Fibroblast of lung (primary cell): ENCODE data around the gene CRACR2A. TPM values are rescaled to one million over a fixed set of nuclear protein-coding genes. Genes with fewer than 3 reads are reported as not detected.

Source experiments
- DNase-seq, 2 donors: peaks; one replicate each; pipeline versions ENCODE4 v3.0.0 to v3.0.0-alpha.2; 2010; ENCODE audit warnings: low read depth in 2 of 2
- H2AFZ ChIP-seq: 2 replicates; pipeline ENCODE4 v1.5.1; 2012; ENCODE audit warnings: low read length, control low read depth, inconsistent platforms
- H3K27ac ChIP-seq: 2 replicates; pipeline ENCODE4 v1.5.1; 2011; ENCODE audit warnings: low read length, control low read depth; ENCODE audit not compliant: insufficient read depth
- H3K27me3 ChIP-seq: 2 replicates; pipeline ENCODE4 v1.5.1; 2011; ENCODE audit warnings: mild to moderate bottlenecking, low read length; ENCODE audit not compliant: control insufficient read depth, insufficient read depth
- H3K36me3 ChIP-seq: 2 replicates; pipeline ENCODE4 v1.5.1; 2011; ENCODE audit warnings: low read length; ENCODE audit not compliant: control insufficient read depth, insufficient read depth
- H3K4me1 ChIP-seq: 2 replicates; pipeline ENCODE4 v1.5.1; 2011; ENCODE audit warnings: low read length; ENCODE audit not compliant: control insufficient read depth, insufficient read depth; ENCODE audit errors: extremely low read depth
- H3K4me2 ChIP-seq: 2 replicates; pipeline ENCODE4 v1.5.1; 2011; ENCODE audit warnings: low read length, control low read depth; ENCODE audit not compliant: insufficient read depth; ENCODE audit errors: extremely low read depth
- H3K4me3 ChIP-seq, 4 experiments: fragments of 200-600 bp in 1 of 4; sonication (generic) in 1 of 4; replicated peaks in 1 of 4; 2 replicates each; pipeline ENCODE4 v1.5.1; 2011 to 2016; ENCODE audit warnings: low read length in 4 of 4, low read depth in 3 of 4, mild to moderate bottlenecking in 3 of 4, control low read depth in 2 of 4, inconsistent platforms in 1 of 4, mixed read lengths in 1 of 4; ENCODE audit not compliant: insufficient read depth in 1 of 4; ENCODE audit errors: control extremely low read depth in 1 of 4
- H3K79me2 ChIP-seq: 2 replicates; pipeline ENCODE4 v1.5.1; 2012; ENCODE audit warnings: mild to moderate bottlenecking, low read length, inconsistent platforms; ENCODE audit not compliant: control insufficient read depth, insufficient read depth
- H3K9ac ChIP-seq: 2 replicates; pipeline ENCODE4 v1.5.1; 2011; ENCODE audit warnings: mild to moderate bottlenecking, low read length, control low read depth; ENCODE audit not compliant: insufficient read depth
- H3K9me3 ChIP-seq: 2 replicates; pipeline ENCODE4 v1.5.1; 2012; ENCODE audit warnings: low read depth, low read length; ENCODE audit not compliant: control insufficient read depth, insufficient read depth
- H4K20me1 ChIP-seq: 2 replicates; pipeline ENCODE4 v1.5.1; 2011; ENCODE audit warnings: low read length; ENCODE audit not compliant: control insufficient read depth, insufficient read depth; ENCODE audit errors: extremely low read depth
- CTCF ChIP-seq, 2 donors: IDR thresholded peaks in 1 of 2; conservative IDR thresholded peaks in 1 of 2; 1 replicate in 1 of 2; 2 replicates in 1 of 2; pipeline ENCODE4 v1.5.1; 2011 to 2012; ENCODE audit warnings: low read length in 2 of 2, control low read depth in 1 of 2, inconsistent platforms in 1 of 2, low read depth in 1 of 2, mild to moderate bottlenecking in 1 of 2
- EZH2 ChIP-seq: IDR thresholded peaks from 2 replicates; pipeline ENCODE4 v1.5.1; 2012; ENCODE audit warnings: low read length, control low read depth, mild to moderate bottlenecking; ENCODE audit errors: missing control alignments
- polyA plus RNA-seq, 2 donors: library from polyadenylated mRNA; depleted of rRNA in 1 of 2; stranded (reverse) in 1 of 2; unstranded in 1 of 2; fragments of >200 nt; gene quantifications; 2 replicates each; pipeline ENCODE4 v1.2.1, GENCODE V29; 2011 to 2012; ENCODE audit warnings: missing spikeins in 1 of 2
- total RNA-seq: library from RNA; depleted of rRNA; stranded (reverse); fragments of >200 nt; gene quantifications from 2 replicates; pipeline ENCODE4 v1.2.1, GENCODE V29; 2014

CRACR2A gene
- total and polyA plus RNA-seq, 2 donors (not counting 1 experiment from before 2014, with no cell fraction given): 5.8 to 5.9 TPM

- TF ChIP-seq CTCF (conservative IDR thresholded peaks at IDR 0.05 in 1 of 2, IDR thresholded peaks at IDR 0.05 in 1 of 2; ENCODE audit: low read depth in 1 of 2, low read length in 2 of 2): no peak
- no peak for TF ChIP-seq EZH2
- Histone ChIP-seq H3K9ac (no peak overlapping the region), H3K9me3 (no peaks in the 10 kb centered on the region), H2AFZ (no peak overlapping the region), H3K4me3 (no peak overlapping the region), H3K79me2 (no peaks in the 10 kb centered on the region), H3K4me1 (no peaks in the 10 kb centered on the region), H3K27me3 (no peaks in the 10 kb centered on the region), H3K4me2 (no peak overlapping the region), H3K27ac (no peak overlapping the region), H4K20me1 (no peaks in the 10 kb centered on the region), H3K36me3 (no peaks in the 10 kb centered on the region)
- DNase-seq: no peak
Observed at GRCh38 chr12:3622822-3623690, 129.9 kb downstream of the CRACR2A start.

- H3K9me3 ChIP-seq: no peaks in the 10 kb centered on the region
- no peaks in the 10 kb centered on the region for H3K36me3 ChIP-seq
- TF ChIP-seq CTCF (conservative IDR thresholded peaks at IDR 0.05 in 1 of 2, IDR thresholded peaks at IDR 0.05 in 1 of 2; ENCODE audit: low read depth in 1 of 2, low read length in 2 of 2) (no peak), EZH2 (no peak)
- H3K9ac ChIP-seq: no peak overlapping the region
- H3K27me3 ChIP-seq: no peaks in the 10 kb centered on the region
- H2AFZ ChIP-seq: no peak overlapping the region
- H4K20me1 ChIP-seq: no peaks in the 10 kb centered on the region
- no peaks in the 10 kb centered on the region for H3K79me2 ChIP-seq
- H3K4me2 ChIP-seq: no peak overlapping the region
- H3K4me3 ChIP-seq: no peak overlapping the region
- DNase-seq: no peak
- H3K4me1 ChIP-seq: no peaks in the 10 kb centered on the region
- no peak overlapping the region for H3K27ac ChIP-seq
Observed at GRCh38 chr12:3622021-3622821, 130.7 kb downstream of the CRACR2A start.

- Histone ChIP-seq H4K20me1 (no peaks in the 10 kb centered on the region), H3K36me3 (no peaks in the 10 kb centered on the region), H3K9ac (no peak overlapping the region), H3K27me3 (no peaks in the 10 kb centered on the region), H3K9me3 (no peaks in the 10 kb centered on the region), H3K4me2 (no peak overlapping the region), H3K4me3 (no peak overlapping the region), H3K4me1 (no peaks in the 10 kb centered on the region), H2AFZ (no peak overlapping the region), H3K27ac (no peak overlapping the region), H3K79me2 (no peaks in the 10 kb centered on the region)
- no peak for DNase-seq
- TF ChIP-seq EZH2: no peak
- TF ChIP-seq CTCF (conservative IDR thresholded peaks at IDR 0.05 in 1 of 2, IDR thresholded peaks at IDR 0.05 in 1 of 2; ENCODE audit: low read depth in 1 of 2, low read length in 2 of 2): no peak
Observed at GRCh38 chr12:3620856-3621255, 132.1 kb downstream of the CRACR2A start.
